Inferior parietal cortex (tissue), 1 donor: ENCODE data around the gene CYP51A1.
A peak's percentile ranks its signal among the peaks of the same experiment; 100 is the strongest.
"Not testable (repeated sequence)": the region's sequence is repeated elsewhere in the genome, so short reads cannot be mapped to it uniquely, and the experiment has no call there.

Source experiments
- DNase-seq: peaks from one replicate; pipeline ENCODE4 v3.0.0-alpha.2; 2016; ENCODE audit errors: extremely low spot score

Gene CYP51A1

GRCh38 chr7:92134271-92135051 lies at the start of gene CYP51A1:
TSS of gene CYP51A1 (minus strand) at chr7:92134477. CDS start at chr7:92134364, 113 bp downstream.
- peak; percentile 92 for DNase-seq

DNA sequence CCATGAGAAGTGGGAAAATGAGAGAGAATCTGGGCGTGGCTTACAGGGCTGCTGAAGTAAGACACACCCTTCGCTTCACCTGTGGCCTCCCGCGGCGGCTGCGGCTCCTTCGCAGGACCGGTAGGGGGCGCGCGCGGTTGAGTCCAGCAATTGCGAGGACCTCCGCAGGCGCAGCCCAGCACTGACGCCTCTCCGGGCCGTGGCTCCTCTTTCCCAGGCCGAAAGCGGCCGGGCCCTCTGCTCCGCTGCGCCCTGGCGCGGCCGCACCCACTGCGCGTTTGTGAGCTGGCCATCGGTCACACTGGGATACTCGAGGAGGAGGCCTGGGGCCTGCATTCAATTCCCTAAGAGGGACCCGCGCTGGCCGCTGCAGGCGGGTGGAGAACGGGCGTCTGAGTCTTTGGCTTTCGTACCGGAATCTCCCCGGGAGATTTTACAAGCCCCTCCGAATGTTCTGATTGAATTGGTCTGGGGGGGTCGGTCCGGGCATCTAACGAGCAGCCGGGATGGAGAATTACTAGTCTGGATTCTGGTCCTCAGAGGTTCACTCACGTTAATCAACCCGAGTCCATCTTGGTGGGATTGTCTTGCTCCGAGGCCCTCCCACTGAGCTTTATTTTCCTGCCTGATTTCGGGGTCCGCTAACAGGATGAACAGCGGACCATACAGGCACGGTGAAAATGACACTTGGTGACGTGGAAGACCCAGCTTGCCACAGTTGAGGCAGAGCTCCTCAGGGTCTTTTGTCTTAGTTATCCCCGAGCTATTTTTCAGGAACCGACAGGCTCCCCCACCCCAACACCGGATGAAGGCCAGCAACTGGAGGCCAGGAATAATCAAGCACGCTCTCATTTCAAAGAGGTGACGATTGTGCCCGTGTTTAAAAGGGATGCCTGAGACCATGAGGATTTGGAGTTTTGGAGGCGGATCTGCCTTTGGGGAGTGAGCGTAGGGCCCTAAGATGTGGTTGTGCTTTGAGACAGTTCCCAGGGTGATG lies 44.9 kb upstream of the CYP51A1 start, which contains the start of gene LRRD1:
LRRD1 (minus strand) TSS at position 215 of the 997 bp plus-strand sequence. CDS start 13,940 bp downstream, outside the sequence.
- DNase-seq, result peak; percentile 85

DNA sequence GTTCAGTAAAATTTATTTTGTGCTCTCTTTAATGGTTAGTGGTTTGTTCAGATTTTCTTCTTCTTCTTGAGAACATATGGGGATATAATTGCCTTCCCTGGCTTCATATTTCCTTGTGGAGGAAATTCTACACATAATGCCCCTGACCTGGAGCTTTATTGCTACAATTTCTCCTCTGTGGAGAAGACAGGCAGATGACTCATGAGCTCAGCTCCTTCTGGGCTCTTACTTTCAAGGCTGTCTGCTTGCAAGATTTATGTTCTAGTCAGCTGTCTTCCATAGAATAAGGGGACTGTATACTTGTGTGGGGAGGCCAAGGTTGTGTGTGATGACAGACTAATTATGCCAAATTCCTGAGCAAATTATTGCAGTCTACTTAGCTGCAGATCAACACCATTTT lies 43.1 kb upstream of the CYP51A1 start:
- DNase-seq, result no peak

GRCh38 chr7:92169529-92169928 lies 35.3 kb upstream of the CYP51A1 start:
- DNase-seq, result not testable (repeated sequence)

DNA sequence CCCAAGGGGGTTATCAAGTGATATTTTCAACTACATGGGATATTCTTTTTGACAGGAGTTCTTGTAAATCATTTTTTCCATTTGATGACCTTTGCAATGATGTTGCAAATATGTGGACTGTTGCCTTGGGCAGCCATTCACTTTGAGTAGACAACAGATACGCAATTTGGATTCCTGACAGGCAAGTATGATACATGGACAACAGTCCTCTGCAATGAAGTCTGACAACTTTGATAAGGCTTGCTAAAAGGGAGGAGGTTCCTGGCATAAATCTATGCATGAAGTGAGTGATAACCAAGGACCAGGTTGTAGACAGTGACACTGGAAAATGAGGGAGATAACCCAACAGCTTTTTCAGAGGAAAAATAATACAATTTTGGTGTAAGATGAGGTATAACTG lies 27.0 kb upstream of the CYP51A1 start:
- no peak for DNase-seq

DNA sequence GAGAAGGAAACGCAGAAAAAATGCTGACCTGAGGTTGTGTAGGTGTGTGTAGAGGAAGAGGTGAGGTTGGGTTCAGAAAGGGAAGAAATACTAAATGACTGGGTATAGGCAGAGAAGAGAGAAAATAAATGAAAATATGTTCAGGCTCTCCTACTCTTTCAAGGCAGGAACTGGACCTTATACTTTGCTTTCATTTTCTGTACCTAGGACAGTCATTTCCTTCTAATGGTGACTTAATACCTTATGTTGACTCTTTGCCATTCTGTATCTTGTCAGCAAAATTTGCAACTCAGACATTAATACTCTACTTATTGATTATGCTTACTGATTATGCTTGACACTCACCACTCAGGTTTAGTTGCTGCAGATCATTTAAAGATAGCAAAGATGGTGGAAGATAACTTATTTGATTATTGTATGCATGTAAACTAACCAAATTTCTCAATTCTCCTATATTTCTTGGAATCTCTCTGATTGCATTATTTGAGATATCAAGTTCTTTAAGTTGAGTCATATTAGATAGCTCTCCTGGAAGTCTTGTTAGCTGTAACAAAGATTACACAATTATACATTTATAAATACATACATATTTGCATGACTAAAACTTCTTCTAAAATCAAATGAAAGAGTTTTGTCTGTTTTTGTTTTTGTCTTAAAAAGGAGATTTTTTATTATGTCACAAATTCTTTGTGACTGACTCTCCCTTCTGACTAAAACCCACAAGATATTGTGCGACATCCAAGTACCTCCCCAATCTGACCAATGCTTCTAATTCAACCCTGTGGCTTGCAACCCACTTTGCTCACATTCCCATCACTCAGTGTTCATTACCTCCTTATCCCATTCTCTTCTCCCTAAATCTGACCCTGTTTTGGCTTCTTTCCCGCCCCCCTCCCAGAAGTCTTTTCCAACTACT lies 24.6 kb upstream of the CYP51A1 start:
- no peak for DNase-seq

- DNase-seq, result no peak
Observed at GRCh38 chr7:92156990-92157389, 22.7 kb upstream of the CYP51A1 start.

DNA sequence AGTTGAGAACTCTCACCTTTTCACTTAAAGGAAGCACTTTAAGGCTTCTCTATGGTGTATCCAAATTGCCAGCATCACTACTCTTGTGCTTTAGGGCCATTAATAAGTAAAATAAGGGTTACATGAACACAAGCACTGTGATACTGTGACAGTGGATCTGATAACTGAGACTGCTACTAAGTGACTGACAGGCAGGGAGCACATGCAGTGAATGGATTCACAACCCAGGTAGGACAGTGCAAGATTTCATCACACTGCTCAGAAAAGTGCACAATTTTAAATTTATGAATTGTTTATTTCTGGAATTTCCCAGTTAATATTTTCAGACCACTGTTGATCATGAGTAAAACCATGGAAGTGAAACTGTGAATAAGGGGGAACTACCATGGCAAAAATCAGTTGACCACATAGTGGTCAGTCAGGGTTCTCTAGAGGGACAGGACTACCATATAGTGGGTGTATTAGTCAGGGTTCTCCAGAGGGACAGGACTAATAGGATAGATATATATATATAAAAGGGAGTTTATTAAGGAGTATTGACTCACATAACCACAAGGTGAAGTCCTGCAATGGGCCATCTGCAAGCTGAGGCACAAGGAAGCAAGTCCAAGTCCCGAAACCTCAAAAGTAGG lies 20.9 kb upstream of the CYP51A1 start:
- DNase-seq, result no peak

- no peak for DNase-seq
Observed at GRCh38 chr7:92150450-92151017, 16.3 kb upstream of the CYP51A1 start.

GRCh38 chr7:92149736-92150239 lies 15.5 kb upstream of the CYP51A1 start:
- no peak for DNase-seq

GRCh38 chr7:92143192-92143880 lies 9.1 kb upstream of the CYP51A1 start:
- DNase-seq, result not testable (repeated sequence)

DNA sequence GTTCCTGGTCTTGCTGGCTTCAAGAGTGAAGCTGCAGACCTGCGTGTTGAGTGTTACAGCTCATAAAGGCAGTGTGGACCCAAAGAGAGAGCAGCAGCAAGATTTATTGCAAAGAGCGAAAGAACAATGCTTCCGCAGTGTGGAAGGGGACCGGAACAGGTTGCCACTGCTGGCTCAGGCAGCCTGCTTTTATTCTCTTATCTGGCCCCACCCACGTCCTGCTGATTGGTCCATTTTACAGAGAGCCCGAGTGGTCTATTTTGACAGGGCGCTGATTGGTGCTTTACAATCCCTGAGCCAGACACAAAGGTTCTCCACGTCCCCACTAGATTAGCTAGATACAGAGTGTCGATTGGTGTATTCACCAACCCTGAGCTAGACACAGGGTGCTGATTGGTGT lies 8.5 kb upstream of the CYP51A1 start:
- DNase-seq, result not testable (repeated sequence)

DNA sequence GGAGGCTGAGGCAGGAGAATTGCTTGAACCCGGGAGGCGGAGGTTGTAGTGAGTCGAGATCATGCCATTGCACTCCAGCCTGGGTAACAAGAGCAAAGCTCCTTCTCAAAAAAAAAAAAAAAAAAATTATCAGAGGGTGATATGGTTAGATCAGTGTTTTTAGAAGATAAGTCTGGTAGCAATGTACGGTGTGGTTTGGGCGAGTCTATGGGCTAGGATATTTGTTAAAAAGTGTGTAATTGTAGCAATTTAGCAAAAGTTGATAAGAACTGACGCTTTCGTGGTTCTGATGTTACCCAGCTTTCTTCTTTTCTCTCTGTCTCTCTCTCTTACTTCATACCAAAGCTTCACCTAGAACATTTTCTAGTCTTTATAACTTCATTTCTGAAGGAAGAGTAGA lies 6.9 kb upstream of the CYP51A1 start:
- no peak for DNase-seq

- no peak for DNase-seq
Observed at GRCh38 chr7:92137557-92137956, 3.3 kb upstream of the CYP51A1 start.

DNA sequence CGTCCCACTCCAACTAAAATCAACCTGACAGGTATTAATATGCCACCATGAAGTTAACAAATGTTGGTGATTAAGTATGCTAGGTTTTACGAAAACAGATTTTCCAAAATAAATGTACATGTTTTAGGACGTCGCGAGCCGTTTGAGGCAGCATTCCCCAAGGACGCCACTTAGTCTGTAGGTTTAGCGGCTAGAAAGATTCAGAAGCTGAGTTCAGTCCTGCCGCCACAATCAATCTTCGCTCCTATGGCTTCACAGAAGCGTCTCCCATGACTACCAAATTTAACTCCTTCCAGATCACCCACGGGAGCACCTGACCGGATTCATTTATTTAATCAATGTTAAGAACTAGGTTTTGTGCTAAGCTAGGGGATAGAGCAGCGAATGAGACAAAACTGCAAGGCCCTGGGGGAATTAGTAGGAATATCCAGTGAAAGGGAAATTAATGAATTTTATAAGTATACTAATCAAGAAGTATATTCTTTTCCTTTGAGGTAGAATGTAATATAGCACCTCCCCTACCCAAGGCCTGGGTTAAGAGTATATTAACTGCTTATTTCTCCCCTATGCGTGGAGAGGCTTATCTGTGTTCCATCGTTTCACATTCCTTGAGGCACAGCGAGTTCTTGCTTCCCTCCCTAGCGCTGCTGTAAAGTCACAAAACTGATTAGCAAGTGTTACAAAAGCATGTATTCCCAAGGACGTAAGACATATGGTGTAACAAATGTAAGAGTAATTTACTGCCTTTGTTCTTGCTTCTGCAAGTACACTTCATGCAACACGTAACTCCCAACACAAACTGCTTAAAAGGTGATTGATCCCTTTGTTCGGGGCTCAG lies 994 bp upstream of the CYP51A1 start:
- no peak for DNase-seq

GRCh38 chr7:92133737-92134270 lies 473 bp downstream of the CYP51A1 start:
- peak; percentile 61 for DNase-seq

DNA sequence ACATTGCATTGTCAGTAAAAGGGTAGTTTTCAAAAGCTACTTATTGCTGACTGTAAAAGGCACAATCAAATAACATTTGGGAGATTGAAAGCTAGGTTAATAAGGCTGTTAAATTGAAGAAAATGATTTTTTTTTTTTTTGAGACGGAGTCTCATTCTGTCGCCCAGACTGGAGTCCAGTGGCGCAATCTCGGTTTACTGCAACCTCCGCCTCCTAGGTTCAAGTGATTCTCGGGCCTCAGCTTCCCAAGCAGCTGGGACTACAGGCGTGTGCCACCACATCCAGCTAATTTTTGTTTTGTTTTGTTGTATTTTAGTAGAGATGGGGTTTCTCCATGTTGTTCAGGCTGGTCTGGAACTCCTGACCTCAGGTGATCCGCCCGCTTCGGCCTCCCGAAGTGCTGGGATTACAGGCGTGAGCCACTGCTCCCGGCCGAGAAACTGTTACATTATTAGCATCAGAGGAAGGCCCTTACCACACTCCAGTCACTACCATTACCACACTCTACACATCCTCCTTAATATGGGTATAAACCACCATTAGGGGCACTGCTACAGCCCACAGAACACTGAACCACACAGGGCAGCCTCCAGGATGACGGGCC lies 1.0 kb downstream of the CYP51A1 start:
- DNase-seq, result no peak

- no peak for DNase-seq
Observed at GRCh38 chr7:92131764-92132330, 2.4 kb downstream of the CYP51A1 start.
